ENCODE data around the gene SULT1A1. TPM values are rescaled to one million over a fixed set of nuclear protein-coding genes. Genes with fewer than 3 reads are reported as not detected.
"Not testable (repeated sequence)": the region's sequence is repeated elsewhere in the genome, so short reads cannot be mapped to it uniquely, and the experiment has no call there.

The SULT1A1 gene
- total and polyA plus RNA-seq, 4 experiments from 2014 or later = 4.7 to 13.2 (median 9.4) TPM

- Mint-ChIP-seq H3K27ac (peak overlapping the region in 6 of 7 donors; percentile 38 to 88 (median 78)), H3K27me3 (no peaks in the 10 kb centered on the region), H3K4me1 (peaks cover 21 to 48% (median 35%) of the 10 kb centered on the region in 4 donors), H3K9me3 (no peaks in the 10 kb centered on the region), H3K36me3 (peaks cover 0 to 18% of the 10 kb centered on the region in 2 donors), H3K4me3 (no peak overlapping the region)
- H3K9me3 ChIP-seq (ENCODE audit: control insufficient read depth in 1 of 2, low read length in 2 of 2) = no peaks in the 10 kb centered on the region
- intact Hi-C loops (cut with micrococcal nuclease) = no loop called here
- no peak overlapping the region for H3K27ac ChIP-seq (ENCODE audit: low read depth, low read length)
- no peak for DNase-seq
- no peaks in the 10 kb centered on the region for H3K36me3 ChIP-seq (ENCODE audit: insufficient read depth, low read length)
- ChIA-PET CTCF (ENCODE audit: partially characterized antibody) (interaction anchor here (1.2 kb wide), 1 partner anchor 9 kb away, joined by 3 read pairs; no protein-coding TSS in a partner anchor), POLR2A (ENCODE audit: partially characterized antibody) (no interaction called here)
- H3K27me3 ChIP-seq (ENCODE audit: insufficient read depth, low read length) = no peaks in the 10 kb centered on the region
- no peak overlapping the region for H3K4me3 ChIP-seq (ENCODE audit: low read length in 2 of 2)
- no peaks in the 10 kb centered on the region for H3K4me1 ChIP-seq (ENCODE audit: insufficient read depth, low read length)
These were observed 36.9 kb downstream of the SULT1A1 start for GRCh38 chr16:28572696-28573510.

DNA sequence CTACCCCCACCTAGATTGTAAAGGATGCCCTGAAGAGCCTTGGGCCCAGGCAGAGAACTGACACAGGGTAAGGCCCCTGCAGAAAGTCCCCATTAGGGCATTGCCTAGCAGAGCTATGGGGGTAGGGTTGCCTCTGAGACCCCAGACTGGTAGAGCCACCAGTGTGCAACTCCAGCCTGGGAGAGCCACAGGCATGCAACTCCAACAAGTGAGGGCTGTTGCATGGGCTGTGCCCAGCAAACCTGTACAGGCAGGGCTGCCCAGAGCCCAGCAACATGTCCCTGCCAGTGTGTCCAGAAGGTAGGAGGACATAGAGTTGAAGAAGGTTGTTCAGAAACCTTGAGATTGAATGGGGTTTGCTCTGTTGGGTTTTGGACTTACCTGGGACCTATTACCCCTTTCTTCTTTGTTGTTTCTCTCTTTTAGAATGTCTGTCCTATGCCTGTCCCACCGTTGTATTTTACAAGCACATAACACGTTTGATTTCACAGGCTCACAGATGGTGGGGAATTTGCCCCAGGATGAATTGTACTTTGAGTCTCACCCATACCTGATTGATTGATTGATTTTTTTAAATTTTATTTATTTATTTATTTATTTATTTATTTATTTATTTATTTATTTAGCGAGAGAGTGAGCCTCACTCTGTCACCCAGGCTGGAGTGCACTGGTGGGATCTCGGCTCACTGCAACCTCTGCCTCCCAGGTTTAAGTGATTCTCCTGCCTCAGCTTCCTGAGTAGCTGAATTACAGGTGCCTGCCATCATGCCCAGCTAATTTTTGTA, 39.7 kb downstream of the SULT1A1 start:
- Histone ChIP-seq H3K4me1 (ENCODE audit: insufficient read depth, low read length) (no peaks in the 10 kb centered on the region), H3K4me3 (ENCODE audit: low read length in 2 of 2) (no peak overlapping the region), H3K36me3 (ENCODE audit: insufficient read depth, low read length) (peaks cover 1% of the 10 kb centered on the region), H3K27ac (ENCODE audit: low read depth, low read length) (no peak overlapping the region), H3K9me3 (ENCODE audit: control insufficient read depth in 1 of 2, low read length in 2 of 2) (peaks cover 0 to 3% of the 10 kb centered on the region in 2 donors), H3K27me3 (ENCODE audit: insufficient read depth, low read length) (no peaks in the 10 kb centered on the region)
- no peaks in the 10 kb centered on the region for H3K27me3 Mint-ChIP-seq
- no peak overlapping the region for H3K4me3 Mint-ChIP-seq
- intact Hi-C loops (cut with micrococcal nuclease) = no loop called here
- H3K27ac Mint-ChIP-seq = peak overlapping the region in 4 of 7 donors; percentile 46 to 78 (median 64)
- DNase-seq = no peak
- CTCF ChIA-PET (ENCODE audit: partially characterized antibody) = no interaction called here
- H3K4me1 Mint-ChIP-seq = peaks cover 24 to 47% (median 41%) of the 10 kb centered on the region in 4 donors
- peaks cover 0 to 9% (median 4%) of the 10 kb centered on the region in 8 donors for H3K9me3 Mint-ChIP-seq
- peaks cover 17 to 28% of the 10 kb centered on the region in 2 donors for H3K36me3 Mint-ChIP-seq
- POLR2A ChIA-PET (ENCODE audit: partially characterized antibody) = interaction anchor here (1.7 kb wide), 1 partner anchor 16 kb away, joined by 3 read pairs; no protein-coding TSS in a partner anchor

DNA sequence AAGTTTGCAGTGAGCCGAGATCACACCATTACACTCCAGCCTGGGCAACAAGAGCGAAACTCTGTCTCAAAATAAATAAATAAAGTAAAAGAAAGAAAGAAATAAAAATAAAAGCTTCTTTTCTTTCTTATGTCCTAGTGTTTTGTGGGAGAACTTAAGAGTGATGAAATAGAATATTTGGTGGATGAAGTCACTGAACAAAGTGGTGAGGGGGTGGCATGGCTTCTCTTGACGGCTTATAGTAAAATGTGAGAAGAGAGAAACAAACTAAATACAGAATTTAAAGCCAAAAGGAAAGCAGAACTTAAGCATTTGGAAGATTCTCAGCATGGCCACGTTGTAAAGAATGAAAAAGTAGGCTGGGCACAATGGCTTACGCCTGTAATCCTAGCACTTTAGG, 40.8 kb downstream of the SULT1A1 start:
- Histone ChIP-seq H3K9me3 (ENCODE audit: control insufficient read depth in 1 of 2, low read length in 2 of 2) (peaks cover 0 to 3% of the 10 kb centered on the region in 2 donors), H3K4me1 (ENCODE audit: insufficient read depth, low read length) (no peaks in the 10 kb centered on the region), H3K4me3 (ENCODE audit: low read length in 2 of 2) (no peak overlapping the region), H3K27me3 (ENCODE audit: insufficient read depth, low read length) (no peaks in the 10 kb centered on the region), H3K27ac (ENCODE audit: low read depth, low read length) (no peak overlapping the region), H3K36me3 (ENCODE audit: insufficient read depth, low read length) (peaks cover 4% of the 10 kb centered on the region)
- Mint-ChIP-seq H3K36me3 (peaks cover 25% of the 10 kb centered on the region in 2 donors), H3K4me3 (no peak overlapping the region), H3K9me3 (peaks cover 0 to 9% (median 4%) of the 10 kb centered on the region in 8 donors), H3K27me3 (no peaks in the 10 kb centered on the region), H3K4me1 (peaks cover 22 to 44% (median 38%) of the 10 kb centered on the region in 4 donors), H3K27ac (peak overlapping the region in 2 of 7 donors; percentile 48)
- ChIA-PET POLR2A (ENCODE audit: partially characterized antibody) (interaction anchor here (1.7 kb wide), 1 partner anchor 14 kb away, joined by 3 read pairs; no protein-coding TSS in a partner anchor), CTCF (ENCODE audit: partially characterized antibody) (interaction anchor here (0.6 kb wide), 1 partner anchor 79 kb away, joined by 4 read pairs; no protein-coding TSS in a partner anchor)
- intact Hi-C loops (cut with micrococcal nuclease) = no loop called here
- DNase-seq = no peak

DNA sequence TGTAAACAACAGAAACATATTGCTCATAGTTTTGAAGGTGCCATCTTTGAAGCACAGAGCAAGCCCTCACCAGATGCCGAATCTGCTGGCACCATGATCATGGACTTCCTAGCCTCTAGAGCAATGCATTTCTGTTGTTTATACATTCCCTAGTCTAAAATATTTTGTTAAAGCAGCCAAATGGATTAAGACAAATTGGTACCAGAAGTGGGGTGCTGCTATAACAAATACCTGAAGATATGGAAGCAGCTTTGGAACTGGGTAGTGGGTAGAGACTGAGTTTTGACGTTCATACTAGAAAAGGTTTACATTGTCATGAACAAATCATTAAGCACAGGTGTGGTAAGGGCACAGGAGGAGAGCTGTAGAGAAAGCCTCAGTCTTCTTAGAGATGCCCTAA, 42.6 kb downstream of the SULT1A1 start:
- Mint-ChIP-seq H3K4me3 (no peak overlapping the region), H3K27me3 (no peaks in the 10 kb centered on the region), H3K27ac (peak overlapping the region in 4 of 7 donors; percentile 7 to 84 (median 52)), H3K4me1 (peaks cover 17 to 39% (median 28%) of the 10 kb centered on the region in 4 donors), H3K9me3 (peaks cover 0 to 9% (median 4%) of the 10 kb centered on the region in 8 donors), H3K36me3 (peaks cover 26 to 32% of the 10 kb centered on the region in 2 donors)
- Histone ChIP-seq H3K27me3 (ENCODE audit: insufficient read depth, low read length) (no peaks in the 10 kb centered on the region), H3K9me3 (ENCODE audit: control insufficient read depth in 1 of 2, low read length in 2 of 2) (peaks cover 0 to 3% of the 10 kb centered on the region in 2 donors), H3K27ac (ENCODE audit: low read depth, low read length) (no peak overlapping the region), H3K36me3 (ENCODE audit: insufficient read depth, low read length) (peaks cover 4% of the 10 kb centered on the region), H3K4me1 (ENCODE audit: insufficient read depth, low read length) (no peaks in the 10 kb centered on the region), H3K4me3 (ENCODE audit: low read length in 2 of 2) (no peak overlapping the region)
- POLR2A ChIA-PET (ENCODE audit: partially characterized antibody) = no interaction called here
- DNase-seq = no peak
- CTCF ChIA-PET (ENCODE audit: partially characterized antibody) = no interaction called here
- intact Hi-C loops (cut with micrococcal nuclease) = no loop called here

DNA sequence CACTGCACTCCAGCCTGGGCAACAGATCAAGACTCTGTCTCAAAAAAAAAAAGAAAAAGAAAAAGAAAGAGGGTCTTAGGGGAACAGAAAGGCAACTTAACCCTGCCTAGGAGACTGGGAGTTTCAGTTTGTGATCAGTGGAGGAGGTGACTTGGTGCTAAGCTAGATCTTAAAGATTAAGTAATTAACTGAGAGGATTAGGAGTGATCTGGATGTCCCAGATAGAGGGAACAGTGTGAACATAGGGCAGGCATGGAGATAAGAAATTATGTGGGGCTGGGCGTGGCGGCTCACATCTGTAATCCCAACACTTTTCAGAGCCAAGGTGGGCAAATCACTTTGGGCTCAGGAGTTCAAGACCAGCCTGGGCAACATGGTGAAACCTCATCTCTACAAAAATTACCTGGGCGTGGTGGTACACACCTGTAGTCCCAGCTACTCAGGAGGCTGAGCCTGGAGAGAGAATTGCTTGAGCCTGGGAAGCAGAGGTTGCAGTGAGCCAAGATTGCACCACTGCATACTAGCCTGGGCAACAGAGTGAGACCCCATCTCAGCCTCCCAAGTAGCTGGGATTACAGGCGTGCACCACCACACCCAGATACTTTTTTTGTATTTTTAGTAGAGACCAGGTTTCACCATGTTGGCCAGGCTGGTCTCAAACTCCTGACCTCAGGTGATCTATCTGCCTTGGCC, 43.5 kb downstream of the SULT1A1 start:
- H3K9me3 ChIP-seq (ENCODE audit: control insufficient read depth in 1 of 2, low read length in 2 of 2); POLR2A ChIA-PET (ENCODE audit: partially characterized antibody); H3K4me1 ChIP-seq (ENCODE audit: insufficient read depth, low read length); intact Hi-C loops (cut with micrococcal nuclease); H3K27ac ChIP-seq (ENCODE audit: low read depth, low read length); H3K27me3 ChIP-seq (ENCODE audit: insufficient read depth, low read length); DNase-seq; CTCF ChIA-PET (ENCODE audit: partially characterized antibody); H3K36me3 ChIP-seq (ENCODE audit: insufficient read depth, low read length); H3K4me3 ChIP-seq (ENCODE audit: low read length in 2 of 2); H3K9me3 Mint-ChIP-seq; H3K27me3 Mint-ChIP-seq: not testable (repeated sequence)
- Mint-ChIP-seq H3K4me1 (peaks cover 19 to 40% (median 27%) of the 10 kb centered on the region in 4 donors), H3K4me3 (peak overlapping the region in 1 of 8 donors; percentile 56), H3K27ac (peak overlapping the region in 4 of 7 donors; percentile 19 to 77 (median 50)), H3K36me3 (peaks cover 28 to 36% of the 10 kb centered on the region in 2 donors)

- Histone ChIP-seq H3K4me1 (ENCODE audit: insufficient read depth, low read length) (no peaks in the 10 kb centered on the region), H3K27me3 (ENCODE audit: insufficient read depth, low read length) (no peaks in the 10 kb centered on the region), H3K4me3 (ENCODE audit: low read length in 2 of 2) (no peak overlapping the region), H3K9me3 (ENCODE audit: control insufficient read depth in 1 of 2, low read length in 2 of 2) (peaks cover 0 to 3% of the 10 kb centered on the region in 2 donors), H3K27ac (ENCODE audit: low read depth, low read length) (no peak overlapping the region), H3K36me3 (ENCODE audit: insufficient read depth, low read length) (peaks cover 11% of the 10 kb centered on the region)
- no peak for DNase-seq
- Mint-ChIP-seq H3K4me1 (peaks cover 19 to 44% (median 26%) of the 10 kb centered on the region in 4 donors), H3K4me3 (no peak overlapping the region), H3K27me3 (no peaks in the 10 kb centered on the region), H3K9me3 (peaks cover 0 to 9% (median 4%) of the 10 kb centered on the region in 8 donors), H3K36me3 (peaks cover 39 to 48% of the 10 kb centered on the region in 2 donors), H3K27ac (peak overlapping the region in 2 of 7 donors; percentile 68 to 85)
- CTCF ChIA-PET (ENCODE audit: partially characterized antibody) = no interaction called here
- intact Hi-C loops (cut with micrococcal nuclease) = loop anchor here (5.0 kb wide), 1 partner anchor 41 kb away; no protein-coding TSS in a partner anchor
- POLR2A ChIA-PET (ENCODE audit: partially characterized antibody) = no interaction called here
These were observed 46.6 kb downstream of the SULT1A1 start for GRCh38 chr16:28563218-28563617.

All from CD4-positive, alpha-beta memory T cell (primary cell).